ENCODE data around the gene ACOT4.
"Not testable (repeated sequence)": the region's sequence is repeated elsewhere in the genome, so short reads cannot be mapped to it uniquely, and the experiment has no call there.

Gene ACOT4, protein sequence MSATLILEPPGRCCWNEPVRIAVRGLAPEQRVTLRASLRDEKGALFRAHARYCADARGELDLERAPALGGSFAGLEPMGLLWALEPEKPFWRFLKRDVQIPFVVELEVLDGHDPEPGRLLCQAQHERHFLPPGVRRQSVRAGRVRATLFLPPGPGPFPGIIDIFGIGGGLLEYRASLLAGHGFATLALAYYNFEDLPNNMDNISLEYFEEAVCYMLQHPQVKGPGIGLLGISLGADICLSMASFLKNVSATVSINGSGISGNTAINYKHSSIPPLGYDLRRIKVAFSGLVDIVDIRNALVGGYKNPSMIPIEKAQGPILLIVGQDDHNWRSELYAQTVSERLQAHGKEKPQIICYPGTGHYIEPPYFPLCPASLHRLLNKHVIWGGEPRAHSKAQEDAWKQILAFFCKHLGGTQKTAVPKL

GRCh38 chr14:73591690-73592449 is at the start of gene ACOT4:
TSS of gene ACOT4 (plus strand) at chr14:73591873. CDS start at chr14:73591960, 87 bp downstream.
- DNase-seq: no peak

- DNase-seq: not testable (repeated sequence)
These were observed 48.7 kb upstream of the ACOT4 start for GRCh38 chr14:73542961-73543360.

DNA sequence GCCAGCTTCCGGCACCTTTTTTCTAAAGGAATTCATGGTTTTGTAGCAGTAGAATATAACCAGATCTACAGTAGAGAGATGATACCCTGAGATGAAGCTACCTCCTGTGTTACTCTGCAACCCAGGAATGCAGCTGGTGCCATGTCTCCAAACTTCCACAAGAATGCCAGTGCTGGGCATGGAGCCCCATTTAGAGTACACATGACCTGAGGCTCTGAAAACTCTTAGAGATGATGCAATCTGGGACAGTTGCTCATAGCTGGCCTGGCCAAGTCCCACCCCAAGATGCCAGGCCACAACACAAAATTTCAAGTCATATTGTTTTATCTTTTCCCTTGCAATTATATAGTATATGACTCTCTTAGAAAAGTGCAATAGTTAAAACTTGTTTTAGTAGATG is 46.3 kb upstream of the ACOT4 start:
- DNase-seq: not testable (repeated sequence)

GRCh38 chr14:73549097-73549496 is 42.6 kb upstream of the ACOT4 start:
- DNase-seq: not testable (repeated sequence)

GRCh38 chr14:73549889-73550524 is 41.7 kb upstream of the ACOT4 start:
- DNase-seq: not testable (repeated sequence)

GRCh38 chr14:73553845-73554244 is 37.8 kb upstream of the ACOT4 start:
- DNase-seq: no peak

DNA sequence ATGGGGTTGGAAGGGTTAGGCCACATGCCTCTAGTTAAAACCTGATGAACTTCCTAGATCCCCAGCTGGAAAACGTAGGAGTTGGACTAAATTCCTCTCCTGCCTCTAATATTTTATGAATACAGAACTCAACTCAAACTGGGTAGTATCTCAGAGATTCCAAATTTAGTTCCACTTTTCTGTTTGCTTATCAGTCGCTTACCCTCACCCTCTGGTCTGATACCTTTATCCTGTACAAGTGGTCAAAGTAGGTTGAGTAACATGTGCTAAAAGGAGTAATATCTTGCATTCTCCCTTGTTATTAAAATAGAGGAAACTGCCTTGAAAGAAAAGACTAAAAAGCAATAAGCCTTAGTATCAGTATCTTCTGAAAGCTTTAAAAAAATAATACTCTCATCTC is 34.5 kb upstream of the ACOT4 start:
- DNase-seq: not testable (repeated sequence)

DNA sequence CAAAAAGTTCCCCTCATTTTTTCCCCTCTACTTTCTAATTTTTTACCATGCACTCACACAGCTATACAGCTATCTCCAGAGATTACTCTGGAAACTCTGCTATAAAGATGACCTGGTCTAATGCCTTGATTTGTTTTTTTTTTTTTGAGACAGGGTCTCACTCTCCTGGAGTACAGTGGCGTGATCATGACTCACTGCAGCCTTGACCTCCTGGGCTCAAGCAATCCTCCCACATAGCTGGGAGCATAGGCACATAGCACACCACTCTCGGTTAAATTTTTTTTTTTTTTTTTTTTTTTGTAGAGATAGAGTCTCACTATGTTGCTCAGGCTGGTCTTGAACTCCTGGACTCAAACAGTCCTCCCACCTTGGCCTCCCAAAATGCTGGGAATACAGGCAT is 33.4 kb upstream of the ACOT4 start:
- DNase-seq: not testable (repeated sequence)

DNA sequence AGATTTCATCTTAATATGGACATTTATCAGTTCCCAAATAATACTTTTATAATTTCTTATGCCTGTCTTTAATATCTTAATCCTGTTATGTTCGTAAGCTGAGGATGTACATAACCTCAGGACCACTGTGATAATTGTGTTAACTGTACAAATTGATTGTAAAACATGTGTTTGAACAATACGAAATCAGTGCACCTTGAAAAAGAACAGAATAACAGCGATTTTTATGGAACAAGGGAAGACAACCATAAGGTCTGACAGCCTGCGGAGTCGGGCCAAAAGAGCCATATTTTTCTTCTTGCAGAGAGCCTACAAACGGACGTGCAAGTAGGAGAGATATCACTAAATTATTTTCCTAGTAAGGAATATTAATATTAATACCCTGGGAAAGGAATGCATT is 29.4 kb upstream of the ACOT4 start:
- not testable (repeated sequence) for DNase-seq

- not testable (repeated sequence) for DNase-seq
These were observed 29.0 kb upstream of the ACOT4 start for GRCh38 chr14:73562696-73563095.

GRCh38 chr14:73566431-73566830 is 25.2 kb upstream of the ACOT4 start:
- DNase-seq: not testable (repeated sequence)

DNA sequence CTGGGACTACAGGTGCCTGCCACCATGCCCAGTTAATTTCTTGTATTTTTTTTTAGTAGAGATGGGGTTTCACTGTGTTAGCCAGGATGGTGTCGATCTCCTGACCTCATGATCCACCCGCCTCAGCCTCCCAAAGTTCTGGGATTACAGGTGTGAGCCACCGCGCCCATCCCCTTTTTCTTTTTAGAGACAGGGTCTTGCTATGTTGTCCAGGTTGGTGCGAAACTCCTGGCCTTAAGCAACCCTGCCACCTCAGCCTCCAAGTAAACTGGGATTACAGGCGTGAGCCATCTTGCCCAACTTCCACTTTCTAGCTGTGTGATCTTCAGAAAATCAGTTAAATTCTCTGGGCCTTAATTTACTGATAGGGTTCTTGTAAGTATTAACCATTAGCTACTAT is 24.7 kb upstream of the ACOT4 start:
- DNase-seq: not testable (repeated sequence)

GRCh38 chr14:73567358-73567757 is 24.3 kb upstream of the ACOT4 start:
- no peak for DNase-seq

- no peak for DNase-seq
These were observed 23.5 kb upstream of the ACOT4 start for GRCh38 chr14:73567951-73568885.

- DNase-seq: not testable (repeated sequence)
These were observed 22.8 kb upstream of the ACOT4 start for GRCh38 chr14:73568886-73569184.

DNA sequence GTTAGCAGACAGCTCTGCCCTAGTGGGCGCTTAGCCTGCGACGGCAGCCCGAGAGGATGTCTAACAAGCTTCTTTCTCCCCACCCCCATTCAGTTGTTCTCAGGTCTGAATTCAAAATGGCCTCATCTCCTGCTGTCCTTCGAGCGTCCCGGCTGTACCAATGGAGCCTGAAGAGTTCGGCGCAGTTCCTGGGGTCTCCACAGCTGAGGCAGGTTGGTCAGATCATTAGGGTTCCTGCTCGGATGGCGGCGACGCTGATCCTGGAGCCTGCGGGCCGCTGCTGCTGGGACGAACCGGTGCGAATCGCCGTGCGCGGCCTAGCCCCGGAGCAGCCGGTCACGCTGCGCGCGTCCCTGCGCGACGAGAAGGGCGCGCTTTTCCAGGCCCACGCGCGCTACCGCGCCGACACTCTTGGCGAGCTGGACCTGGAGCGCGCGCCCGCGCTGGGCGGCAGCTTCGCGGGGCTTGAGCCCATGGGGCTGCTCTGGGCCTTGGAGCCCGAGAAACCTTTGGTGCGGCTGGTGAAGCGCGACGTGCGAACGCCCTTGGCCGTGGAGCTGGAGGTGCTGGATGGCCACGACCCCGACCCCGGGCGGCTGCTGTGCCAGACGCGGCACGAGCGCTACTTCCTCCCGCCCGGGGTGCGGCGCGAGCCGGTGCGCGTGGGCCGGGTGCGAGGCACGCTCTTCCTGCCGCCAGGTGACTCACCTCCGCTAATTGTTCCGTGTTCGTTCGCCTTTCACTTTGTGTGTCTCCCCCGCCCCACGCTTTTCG is 22.3 kb upstream of the ACOT4 start, which contains the start of gene ACOT2:
Gene ACOT2 (plus strand): TSS at position 29 of the 774 bp plus-strand sequence. CDS start 28 bp downstream, at position 57.
- peak; percentile 75 for DNase-seq

DNA sequence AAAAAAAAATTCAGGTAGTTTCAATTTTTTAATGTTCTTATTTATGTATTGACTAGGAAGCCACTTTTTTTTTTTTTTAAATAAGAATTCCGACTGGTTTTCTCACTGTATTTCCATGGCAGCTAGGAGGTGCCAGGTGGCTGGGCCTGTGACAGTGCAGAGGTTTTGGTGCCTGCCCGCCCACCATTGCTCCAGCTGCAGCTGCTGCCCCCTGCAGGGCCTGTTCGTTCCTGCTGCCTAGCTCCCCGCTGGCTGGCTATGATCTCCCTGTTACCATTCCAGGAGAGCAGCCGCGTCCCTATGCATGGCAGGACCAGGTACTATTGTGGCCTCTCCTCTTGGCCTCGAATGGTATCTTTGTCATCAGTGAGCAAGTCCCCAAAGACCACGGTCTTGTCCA is 20.8 kb upstream of the ACOT4 start:
- DNase-seq: peak; percentile 43

- not testable (repeated sequence) for DNase-seq
These were observed 18.6 kb upstream of the ACOT4 start for GRCh38 chr14:73573034-73573433.

GRCh38 chr14:73573740-73574139 is 17.9 kb upstream of the ACOT4 start:
- DNase-seq: not testable (repeated sequence)

DNA sequence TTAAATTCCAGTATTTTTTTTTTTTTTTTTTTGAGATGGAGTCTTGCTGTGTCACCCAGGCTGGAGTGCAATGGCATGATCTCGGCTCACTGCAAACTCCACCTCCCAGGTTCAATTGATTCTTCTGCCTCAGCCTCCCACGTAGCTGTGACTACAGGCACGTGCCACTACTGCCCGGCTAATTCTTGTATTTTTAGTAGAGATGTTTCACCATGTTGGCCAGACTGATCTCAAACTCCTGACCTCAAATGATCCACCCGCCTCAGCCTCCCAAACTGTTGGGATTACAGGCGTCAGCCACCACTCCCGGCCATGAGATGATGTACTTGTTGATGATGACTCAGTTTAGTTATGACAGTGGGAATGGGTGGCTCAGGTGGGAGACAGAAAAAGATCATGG is 17.4 kb upstream of the ACOT4 start:
- DNase-seq: not testable (repeated sequence)

DNA sequence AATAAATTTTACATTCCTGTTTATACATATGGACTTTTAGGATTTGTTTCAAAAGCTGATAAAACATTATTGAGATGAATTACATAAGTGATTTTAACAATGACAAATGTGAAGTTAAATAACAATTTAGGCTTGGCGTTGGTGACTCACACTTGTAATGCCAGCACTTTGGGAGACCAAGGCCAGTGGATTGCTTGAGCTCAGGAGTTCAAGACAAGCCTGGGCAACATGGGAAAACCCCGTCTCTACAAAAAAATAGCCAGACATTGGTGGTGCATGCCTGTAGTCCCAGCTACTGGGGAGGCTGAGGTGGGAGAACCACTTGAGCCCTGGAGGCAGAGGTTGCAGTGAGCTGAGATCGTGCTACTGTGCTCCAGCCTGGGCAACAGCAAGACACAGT is 15.3 kb upstream of the ACOT4 start:
- no peak for DNase-seq

- DNase-seq: not testable (repeated sequence)
These were observed 14.5 kb upstream of the ACOT4 start for GRCh38 chr14:73577214-73577613.

Measured in NK-92 treated with Interleukin-12 subunit alpha and Interleukin-12 subunit beta, amount 100 ng/mL, for 24 hours (cell line).